ENCODE results near the gene TTYH3. TPM values are rescaled to one million over a fixed set of nuclear protein-coding genes. Genes with fewer than 3 reads are reported as not detected.
"Not testable (repeated sequence)": the region's sequence is repeated elsewhere in the genome, so short reads cannot be mapped to it uniquely, and the experiment has no call there.

TTYH3 gene
- total RNA-seq, 1 experiment from 2014 or later = 25.0 TPM

- ChIA-PET POLR2A (ENCODE audit: unreplicated experiment) (interaction anchor here (0.6 kb wide), 1 partner anchor 534 kb away, joined by 4 read pairs; no protein-coding TSS in a partner anchor), CTCF (interaction anchor here (1.2 kb wide), 1 partner anchor 19 kb away, joined by 3 read pairs; no protein-coding TSS in a partner anchor)
- no peaks in the 10 kb centered on the region for H3K9me3 ChIP-seq (ENCODE audit: low read length)
- H3F3A ChIP-seq (ENCODE audit: low read length, unreplicated experiment) = no peaks in the 10 kb centered on the region
- H3K79me2 ChIP-seq (ENCODE audit: low read length) = no peaks in the 10 kb centered on the region
- no peak overlapping the region for H3K9ac ChIP-seq (ENCODE audit: low read length)
- no peaks in the 10 kb centered on the region for H3K4me1 ChIP-seq (ENCODE audit: insufficient read depth, low read length)
- no peaks in the 10 kb centered on the region for H3K9me2 ChIP-seq (replicated peaks; ENCODE audit: low read length)
- DNase-seq (no peak), ATAC-seq (no peak)
- H3K4me3 ChIP-seq (ENCODE audit: low read length) = no peak overlapping the region
- H4K20me1 ChIP-seq (ENCODE audit: low read length) = no peaks in the 10 kb centered on the region
- H3K27ac ChIP-seq (ENCODE audit: low read length) = no peak overlapping the region
- H3K27me3 ChIP-seq (ENCODE audit: low read length) = peaks cover 16% of the 10 kb centered on the region
- TF ChIP-seq CTCF (conservative IDR thresholded peaks at IDR 0.05; ENCODE audit: low read depth, low read length) (no peak), EZH2 (IDR thresholded peaks at IDR 0.05; ENCODE audit: low read length, unreplicated experiment) (no peak), EZH2phosphoT487 (IDR thresholded peaks at IDR 0.05; ENCODE audit: borderline replicate concordance, low read length) (no peak)
- intact Hi-C loops (cut with micrococcal nuclease) = no loop called here
- no peak overlapping the region for H2AFZ ChIP-seq (ENCODE audit: low read length)
- no peaks in the 10 kb centered on the region for H3K36me3 ChIP-seq (ENCODE audit: low read depth, low read length)
- BruUV-seq (replicated peaks) = no TSS peak
- no peak overlapping the region for H3K4me2 ChIP-seq (ENCODE audit: low read length)
Observed at GRCh38 chr7:2691011-2691707, 59.4 kb downstream of the TTYH3 start.

GRCh38 chr7:2691932-2692439 lies 60.2 kb downstream of the TTYH3 start:
- BruUV-seq (replicated peaks); H3K36me3 ChIP-seq (ENCODE audit: low read depth, low read length); H2AFZ ChIP-seq (ENCODE audit: low read length); intact Hi-C loops (cut with micrococcal nuclease); H4K20me1 ChIP-seq (ENCODE audit: low read length); H3K4me1 ChIP-seq (ENCODE audit: insufficient read depth, low read length); H3K4me3 ChIP-seq (ENCODE audit: low read length); DNase-seq; H3F3A ChIP-seq (ENCODE audit: low read length, unreplicated experiment); H3K9me3 ChIP-seq (ENCODE audit: low read length); H3K79me2 ChIP-seq (ENCODE audit: low read length); H3K27ac ChIP-seq (ENCODE audit: low read length); H3K4me2 ChIP-seq (ENCODE audit: low read length); ATAC-seq; H3K9me2 ChIP-seq (replicated peaks; ENCODE audit: low read length); H3K9ac ChIP-seq (ENCODE audit: low read length): not testable (repeated sequence)
- CTCF ChIA-PET = interaction anchor here (1.2 kb wide), 1 partner anchor 18 kb away, joined by 3 read pairs; no protein-coding TSS in a partner anchor
- POLR2A ChIA-PET (ENCODE audit: unreplicated experiment) = interaction anchor here (0.6 kb wide), 1 partner anchor 534 kb away, joined by 4 read pairs; no protein-coding TSS in a partner anchor
- peaks cover 16% of the 10 kb centered on the region for H3K27me3 ChIP-seq (ENCODE audit: low read length)

GRCh38 chr7:2692543-2692942 lies 60.8 kb downstream of the TTYH3 start:
- Histone ChIP-seq H3K79me2 (ENCODE audit: low read length) (no peaks in the 10 kb centered on the region), H4K20me1 (ENCODE audit: low read length) (no peaks in the 10 kb centered on the region), H3F3A (ENCODE audit: low read length, unreplicated experiment) (no peaks in the 10 kb centered on the region), H3K9me2 (replicated peaks; ENCODE audit: low read length) (no peaks in the 10 kb centered on the region), H3K36me3 (ENCODE audit: low read depth, low read length) (no peaks in the 10 kb centered on the region), H3K4me3 (ENCODE audit: low read length) (no peak overlapping the region), H2AFZ (ENCODE audit: low read length) (no peak overlapping the region), H3K27ac (ENCODE audit: low read length) (no peak overlapping the region), H3K9me3 (ENCODE audit: low read length) (no peaks in the 10 kb centered on the region), H3K9ac (ENCODE audit: low read length) (no peak overlapping the region), H3K4me1 (ENCODE audit: insufficient read depth, low read length) (no peaks in the 10 kb centered on the region), H3K27me3 (ENCODE audit: low read length) (peaks cover 14% of the 10 kb centered on the region), H3K4me2 (ENCODE audit: low read length) (no peak overlapping the region)
- intact Hi-C loops (cut with micrococcal nuclease) = no loop called here
- DNase-seq (no peak), ATAC-seq (no peak)
- CTCF ChIA-PET = interaction anchor here (1.2 kb wide), 1 partner anchor 17 kb away, joined by 3 read pairs; no protein-coding TSS in a partner anchor
- no TSS peak for BruUV-seq (replicated peaks)
- POLR2A ChIA-PET (ENCODE audit: unreplicated experiment) = no interaction called here
- TF ChIP-seq CTCF (conservative IDR thresholded peaks at IDR 0.05; ENCODE audit: low read depth, low read length) (no peak), EZH2phosphoT487 (IDR thresholded peaks at IDR 0.05; ENCODE audit: borderline replicate concordance, low read length) (no peak), EZH2 (IDR thresholded peaks at IDR 0.05; ENCODE audit: low read length, unreplicated experiment) (no peak)

- H3K27me3 ChIP-seq (ENCODE audit: low read length); H3K9me3 ChIP-seq (ENCODE audit: low read length); H3K79me2 ChIP-seq (ENCODE audit: low read length); H3K9me2 ChIP-seq (replicated peaks; ENCODE audit: low read length); H2AFZ ChIP-seq (ENCODE audit: low read length); H3K36me3 ChIP-seq (ENCODE audit: low read depth, low read length); POLR2A ChIA-PET (ENCODE audit: unreplicated experiment); H3K4me2 ChIP-seq (ENCODE audit: low read length); H3K4me1 ChIP-seq (ENCODE audit: insufficient read depth, low read length); H3K9ac ChIP-seq (ENCODE audit: low read length); DNase-seq; ATAC-seq; H4K20me1 ChIP-seq (ENCODE audit: low read length); intact Hi-C loops (cut with micrococcal nuclease); H3F3A ChIP-seq (ENCODE audit: low read length, unreplicated experiment); BruUV-seq (replicated peaks); H3K27ac ChIP-seq (ENCODE audit: low read length); H3K4me3 ChIP-seq (ENCODE audit: low read length): not testable (repeated sequence)
- CTCF ChIA-PET = interaction anchor here (0.6 kb wide), 1 partner anchor 25 kb away, joined by 3 read pairs; no protein-coding TSS in a partner anchor
Observed at GRCh38 chr7:2693420-2694121, 61.8 kb downstream of the TTYH3 start.
